ENCODE measurements around the gene MNT.

Gene MNT

GRCh38 chr17:2362416-2362815 lies 38.4 kb downstream of the MNT start:
- no peak for DNase-seq

GRCh38 chr17:2362016-2362415 lies 38.8 kb downstream of the MNT start:
- DNase-seq = no peak

GRCh38 chr17:2361010-2361760 lies 39.7 kb downstream of the MNT start:
- DNase-seq = no peak

- DNase-seq = no peak
These were observed 42.9 kb downstream of the MNT start for GRCh38 chr17:2357931-2358434.

- DNase-seq = no peak
These were observed 43.6 kb downstream of the MNT start for GRCh38 chr17:2357237-2357636.

- no peak for DNase-seq
These were observed 46.5 kb downstream of the MNT start for GRCh38 chr17:2354311-2354710.

- DNase-seq = no peak
These were observed 49.6 kb downstream of the MNT start for GRCh38 chr17:2351269-2351668.

- no peak for DNase-seq
These were observed 52.8 kb downstream of the MNT start for GRCh38 chr17:2347805-2348685.

GRCh38 chr17:2346475-2346874 lies 54.4 kb downstream of the MNT start:
- DNase-seq = no peak

GRCh38 chr17:2344528-2344927 lies 56.3 kb downstream of the MNT start:
- DNase-seq = no peak

- no peak for DNase-seq
These were observed 57.4 kb downstream of the MNT start for GRCh38 chr17:2343421-2343820.

GRCh38 chr17:2338315-2338657 lies 62.6 kb downstream of the MNT start:
- DNase-seq = no peak

- no peak for DNase-seq
These were observed 63.1 kb downstream of the MNT start for GRCh38 chr17:2337544-2338314.

GRCh38 chr17:2336852-2337543 lies 63.9 kb downstream of the MNT start, which contains the start of gene SGSM2:
Gene SGSM2, plus strand, starts transcription at chr17:2337501. Its CDS starts 188 bp downstream, at chr17:2337689.
- no peak for DNase-seq

- peak; percentile 61 for DNase-seq
These were observed 64.5 kb downstream of the MNT start, which contains the start of gene TSR1 for GRCh38 chr17:2336215-2336851. Gene TSR1, minus strand, starts transcription at chr17:2336457. Its CDS starts 30 bp downstream, at chr17:2336427.

GRCh38 chr17:2335726-2336214 lies 65.1 kb downstream of the MNT start:
- DNase-seq = no peak
